Endodermal cell (in vitro differentiated cells): ENCODE data around the gene GFPT1. TPM values are rescaled to one million over a fixed set of nuclear protein-coding genes. Genes with fewer than 3 reads are reported as not detected.

ENCODE experiments used
- DNase-seq: peaks from one replicate; pipeline ENCODE4 v3.0.0-alpha.2; 2017
- H3K27ac ChIP-seq: 2 replicates; pipeline ENCODE4 v1.5.1; 2013; ENCODE audit warnings: mild to moderate bottlenecking, low read depth, low read length, moderate library complexity
- H3K27me3 ChIP-seq: 2 replicates; pipeline ENCODE4 v1.6.1; 2013; ENCODE audit warnings: mild to moderate bottlenecking, low read length, moderate library complexity; ENCODE audit not compliant: insufficient read depth, control insufficient read depth, poor library complexity, severe bottlenecking
- H3K36me3 ChIP-seq: 2 replicates; pipeline ENCODE4 v1.7.0; 2013; ENCODE audit warnings: mild to moderate bottlenecking, low read length, moderate library complexity; ENCODE audit not compliant: control insufficient read depth, insufficient read depth
- H3K4me1 ChIP-seq: one replicate; pipeline ENCODE4 v1.7.0; 2013; ENCODE audit warnings: low read length; ENCODE audit not compliant: control insufficient read depth, insufficient read depth
- H3K4me3 ChIP-seq: 2 replicates; pipeline ENCODE4 v1.5.1; 2013; ENCODE audit warnings: mild to moderate bottlenecking, low read length, moderate library complexity
- H3K9ac ChIP-seq: 2 replicates; pipeline ENCODE4 v1.6.1; 2013; ENCODE audit warnings: mild to moderate bottlenecking, low read length, moderate library complexity; ENCODE audit not compliant: poor library complexity, severe bottlenecking; ENCODE audit errors: extremely low read depth
- H3K9me3 ChIP-seq: 2 replicates; pipeline ENCODE4 v1.6.1; 2013; ENCODE audit warnings: mild to moderate bottlenecking, low read length, moderate library complexity; ENCODE audit not compliant: control insufficient read depth
- H3K27ac Mint-ChIP-seq: 2 replicates; pipeline ENCODE4 v1.8.0; 2020; ENCODE audit warnings: mixed read lengths
- H3K27me3 Mint-ChIP-seq: 2 replicates; pipeline ENCODE4 v1.8.0; 2021; ENCODE audit warnings: mild to moderate bottlenecking, mixed read lengths; ENCODE audit not compliant: insufficient read depth
- H3K36me3 Mint-ChIP-seq: 2 replicates; pipeline ENCODE4 v1.8.0; 2020; ENCODE audit warnings: low read depth, mixed read lengths
- H3K4me1 Mint-ChIP-seq: 2 replicates; pipeline ENCODE4 v1.8.0; 2020; ENCODE audit warnings: mixed read lengths
- H3K4me3 Mint-ChIP-seq: 2 replicates; pipeline ENCODE4 v1.8.0; 2020; ENCODE audit warnings: mild to moderate bottlenecking, moderate library complexity, mixed read lengths
- H3K9me3 Mint-ChIP-seq: 2 replicates; pipeline ENCODE4 v1.8.0; 2020; ENCODE audit warnings: mild to moderate bottlenecking, mixed read lengths
- CTCF ChIP-seq: fragments of 200-600 bp; sonication (generic); conservative IDR thresholded peaks from 2 replicates; pipeline ENCODE4 v1.5.0; 2021; ENCODE audit warnings: antibody characterized with exemption, mild to moderate bottlenecking
- WGBS, 2 experiments: methylation state at CpG; one replicate each; pipeline versions ENCODE4 v1.1.5 to v1.1.7; 2013; ENCODE audit warnings: missing lambda C conversion rate in 2 of 2, mixed read lengths in 1 of 2; ENCODE audit not compliant: insufficient coverage in 1 of 2, insufficient read length in 1 of 2; 5-methylcytosine and 5-hydroxymethylcytosine counted together
- total RNA-seq, 2 donors: library from RNA; stranded (reverse); fragmentation: NEBNext Ultra II Directional in 1 of 2; extraction: Animal tissue kit (Norgen Biotek cat#: 25700) in 1 of 2; gene quantifications; 2 replicates in 1 of 2; 3 replicates in 1 of 2; pipeline ENCODE4 v1.2.1, GENCODE V29; 2021

The GFPT1 gene
- total RNA-seq, 2 donors from 2014 or later, result 79.8 to 95.9 TPM

DNA sequence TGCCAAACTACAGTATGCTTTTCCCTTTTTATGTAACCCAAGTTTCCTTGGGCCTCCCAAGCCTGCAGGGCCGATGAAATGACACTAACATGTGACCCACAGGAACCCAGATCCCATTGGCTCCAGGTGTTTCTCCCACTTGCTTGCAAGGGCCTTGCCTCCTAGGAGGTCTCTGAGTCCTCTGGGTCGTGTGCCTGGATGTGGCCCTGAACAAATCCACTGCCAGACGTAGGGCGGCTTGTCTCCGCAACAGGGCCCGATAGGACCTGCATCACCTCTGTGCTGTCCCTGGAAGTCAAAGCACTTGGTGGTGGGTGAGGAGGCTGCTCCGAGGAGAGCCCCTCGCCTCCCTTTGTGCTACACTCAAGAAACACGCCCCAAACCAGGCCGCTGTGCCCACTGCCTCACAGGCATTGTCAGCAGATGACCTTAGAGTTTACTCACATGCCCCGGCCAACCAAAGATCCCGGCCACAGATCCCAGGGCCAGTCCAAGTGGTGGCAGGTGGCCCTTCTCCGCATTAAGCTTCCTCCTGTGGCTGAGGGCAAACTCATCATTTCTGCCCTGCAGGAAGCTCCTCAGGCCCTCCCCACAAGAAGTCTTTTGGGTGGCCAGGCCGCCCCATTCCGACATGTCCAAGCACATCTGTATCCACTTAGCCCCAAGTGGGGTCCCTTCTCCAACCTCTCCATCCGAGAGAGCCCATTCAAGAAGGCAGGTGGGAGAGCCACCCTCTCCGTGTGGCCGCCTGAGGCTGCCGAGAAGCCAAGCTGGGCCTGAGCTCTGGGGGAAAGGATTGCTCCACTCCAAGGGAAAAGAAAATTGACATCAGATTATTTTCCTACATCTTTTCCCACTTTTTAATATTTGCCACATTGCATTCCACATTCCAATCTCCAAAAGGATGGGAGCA is 76.7 kb downstream of the GFPT1 start:
- peak overlapping the region; percentile 3 for H3K27ac Mint-ChIP-seq
- no peak for TF ChIP-seq CTCF
- H3K27me3 ChIP-seq, result peaks cover 13% of the 10 kb centered on the region
- peaks cover 12% of the 10 kb centered on the region for H3K9me3 Mint-ChIP-seq
- no peak overlapping the region for H3K4me3 ChIP-seq
- H3K4me3 Mint-ChIP-seq, result no peak overlapping the region
- 93 to 95% methylated on average over 8 to 19 of the region's 19 CpGs for WGBS, 2 experiments
- H3K4me1 Mint-ChIP-seq, result peaks cover 25% of the 10 kb centered on the region
- H3K9ac ChIP-seq, result no peak overlapping the region
- H3K4me1 ChIP-seq, result peaks cover 3% of the 10 kb centered on the region
- no peak overlapping the region for H3K27ac ChIP-seq
- peaks cover 7% of the 10 kb centered on the region for H3K36me3 ChIP-seq
- peaks cover 33% of the 10 kb centered on the region for H3K9me3 ChIP-seq
- peaks cover 26% of the 10 kb centered on the region for H3K27me3 Mint-ChIP-seq
- H3K36me3 Mint-ChIP-seq, result peaks cover 12% of the 10 kb centered on the region
- DNase-seq, result no peak

GRCh38 chr2:69309351-69310110 is 77.5 kb downstream of the GFPT1 start:
- WGBS, 2 experiments, result 86 to 90% methylated on average over 7 to 9 of the region's 9 CpGs
- peak; percentile 67 for DNase-seq
- Mint-ChIP-seq H3K36me3 (peaks cover 12% of the 10 kb centered on the region), H3K9me3 (peaks cover 12% of the 10 kb centered on the region), H3K4me1 (peaks cover 25% of the 10 kb centered on the region), H3K27ac (peak overlapping the region; percentile 3), H3K27me3 (peaks cover 34% of the 10 kb centered on the region), H3K4me3 (no peak overlapping the region)
- Histone ChIP-seq H3K9ac (no peak overlapping the region), H3K36me3 (peaks cover 7% of the 10 kb centered on the region), H3K4me3 (no peak overlapping the region), H3K4me1 (peaks cover 3% of the 10 kb centered on the region), H3K27ac (no peak overlapping the region), H3K27me3 (peaks cover 13% of the 10 kb centered on the region), H3K9me3 (peaks cover 24% of the 10 kb centered on the region)
- TF ChIP-seq CTCF, result no peak

DNA sequence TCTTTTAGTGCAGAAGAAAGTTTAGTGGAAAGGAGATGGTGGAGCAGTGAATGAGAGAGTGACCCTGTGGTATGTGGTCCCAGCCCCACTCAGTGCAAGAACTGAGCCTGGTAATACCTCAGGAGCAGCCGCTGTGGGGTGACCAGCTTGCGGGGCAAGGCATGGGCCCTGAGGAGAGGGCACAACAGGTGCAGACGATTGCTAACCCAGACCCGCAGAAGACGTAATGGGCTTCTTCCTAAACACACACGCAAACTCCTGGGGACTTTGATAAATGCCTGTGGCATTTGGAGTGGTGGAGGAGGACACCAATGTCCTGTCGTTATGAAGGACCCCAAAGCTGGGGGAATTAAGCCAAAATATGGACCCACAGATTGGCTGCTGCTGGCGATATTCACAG is 78.7 kb downstream of the GFPT1 start:
- no peak overlapping the region for H3K27ac Mint-ChIP-seq

More for the DNA sequence above, 78.7 kb downstream of the GFPT1 start:
- Mint-ChIP-seq H3K27me3 (peaks cover 46% of the 10 kb centered on the region), H3K36me3 (peaks cover 8% of the 10 kb centered on the region), H3K4me3 (no peak overlapping the region), H3K9me3 (peaks cover 13% of the 10 kb centered on the region), H3K4me1 (peaks cover 25% of the 10 kb centered on the region)
- Histone ChIP-seq H3K9ac (no peak overlapping the region), H3K4me1 (peaks cover 3% of the 10 kb centered on the region), H3K27ac (no peak overlapping the region), H3K9me3 (peaks cover 13% of the 10 kb centered on the region), H3K27me3 (peaks cover 13% of the 10 kb centered on the region), H3K36me3 (peaks cover 7% of the 10 kb centered on the region), H3K4me3 (no peak overlapping the region)
- DNase-seq, result no peak
- no peak for TF ChIP-seq CTCF
- WGBS, 2 experiments, result 94 to 97% methylated on average over 4 to 8 of the region's 8 CpGs
